GM12891 (cell line): ENCODE measurements around the gene KRTAP26-1.

Experiments used
- POLR2A ChIP-seq: IDR thresholded peaks from 2 replicates; pipeline ENCODE4 v1.6.1; 2011; ENCODE audit warnings: low read depth, low read length, control low read depth
- POU2F2 ChIP-seq: IDR thresholded peaks from 2 replicates; pipeline ENCODE4 v1.6.1; 2011; ENCODE audit warnings: low read depth, mild to moderate bottlenecking, control low read depth, low read length, moderate library complexity

DNA sequence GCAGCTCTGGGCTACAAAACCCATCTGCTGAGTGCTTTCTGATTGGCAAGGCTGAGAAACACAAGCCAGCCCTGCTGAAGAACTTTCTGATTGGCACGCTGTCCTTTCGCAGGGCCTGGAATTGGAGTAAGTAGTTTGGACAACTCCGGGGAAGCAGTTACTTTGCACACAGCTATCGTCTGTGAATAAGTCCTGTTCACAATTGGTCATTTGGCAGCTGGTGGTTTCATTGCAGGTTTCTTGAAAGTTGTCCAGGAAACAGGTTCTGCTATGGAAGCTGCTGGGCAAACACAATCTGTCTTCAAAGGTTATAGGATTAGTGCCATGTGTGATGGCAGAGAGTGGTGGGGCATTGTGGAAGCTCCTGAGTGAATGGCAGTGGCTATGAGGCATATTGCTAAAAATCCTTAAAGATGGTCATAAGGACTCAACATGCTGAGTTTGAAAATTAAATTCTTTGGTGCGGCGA lies 17.2 kb upstream of the KRTAP26-1 start, which contains the start of gene KRTAP27-1:
- TF ChIP-seq POLR2A (no peak), POU2F2 (no peak)
